HCT116 (cell line): ENCODE data around the gene ZNF423. TPM values are rescaled to one million over a fixed set of nuclear protein-coding genes. Genes with fewer than 3 reads are reported as not detected.

Experiments
- ATAC-seq: fragments of 200-7000 bp; cut with Tn5 transposase; 2 replicates; pipeline ENCODE4 v1.9.1; 2020; ENCODE audit warnings: mild to moderate bottlenecking, moderate library complexity
- BruUV-seq: library from RNA; stranded (reverse); fragments of 400-500 nt; replicated peaks from 2 replicates; lab custom pipeline; 2021; lab: Mats Ljungman, UMichigan
- CTCF ChIA-PET: fragments of 300-600 bp; sonication (Branson Sonifier 250); formaldehyde crosslinking; loops from one replicate; lab custom pipeline; 2021; ENCODE audit warnings: antibody characterized with exemption; lab: Charles Lee
- POLR2A ChIA-PET: fragments of 300-600, 350-600 bp; sonication (Branson Sonifier 250); formaldehyde crosslinking; loops from one replicate; lab custom pipeline; 2021; ENCODE audit warnings: antibody characterized with exemption; lab: Charles Lee
- RAD21 ChIA-PET, 2 experiments: fragments of 300-600 bp; sonication (Branson Sonifier 250); formaldehyde crosslinking; loops; one replicate each; lab custom pipeline; 2023; ENCODE audit warnings: low total read pairs in 2 of 2; ENCODE audit not compliant: uncharacterized antibody in 2 of 2, unreplicated experiment in 2 of 2, low non-redundant PET in 1 of 2; lab: Charles Lee
- DNase-seq: peaks from one replicate; pipeline ENCODE4 v3.0.0-alpha.2; 2010; ENCODE audit warnings: low read depth, low spot score
- H2AFZ ChIP-seq: fragments of 200-600 bp; shearing (Covaris generic), sonication (generic); 2 replicates; pipeline ENCODE4 v1.6.1; 2017; ENCODE audit warnings: low read depth, mixed run types, mixed read lengths, antibody characterized with exemption, low read length; ENCODE audit not compliant: poor library complexity, severe bottlenecking
- H3K27ac ChIP-seq: 2 replicates; pipeline ENCODE4 v1.5.1; 2012; ENCODE audit warnings: low read depth, low read length
- H3K27me3 ChIP-seq: fragments of 200-600 bp; sonication (generic); 2 replicates; pipeline ENCODE4 v1.6.1; 2016; ENCODE audit warnings: mixed run types, low read length, mixed read lengths; ENCODE audit not compliant: insufficient read depth
- H3K36me3 ChIP-seq, 2 experiments: fragments of 200-500 bp in 1 of 2; fragments of 200-600 bp in 1 of 2; sonication (Bioruptor generic) in 1 of 2; sonication (generic) in 1 of 2; 2 replicates each; pipeline versions ENCODE4 v1.5.1 to v1.6.1; 2014 to 2016; ENCODE audit warnings: low read length in 2 of 2, inconsistent platforms in 1 of 2, mixed read lengths in 1 of 2, mixed run types in 1 of 2; ENCODE audit not compliant: insufficient read depth in 2 of 2, control insufficient read depth in 1 of 2
- H3K4me1 ChIP-seq, 2 experiments: fragments of 200-600 bp in 1 of 2; sonication (generic) in 1 of 2; 2 replicates each; pipeline versions ENCODE4 v1.5.1 to v1.6.1; 2012 to 2017; ENCODE audit warnings: low read length in 2 of 2, inconsistent platforms in 1 of 2, mild to moderate bottlenecking in 1 of 2, mixed read lengths in 1 of 2, mixed run types in 1 of 2, moderate library complexity in 1 of 2; ENCODE audit not compliant: insufficient read depth in 2 of 2, control insufficient read depth in 1 of 2
- H3K4me2 ChIP-seq: fragments of 200-600 bp; sonication (generic); 2 replicates; pipeline ENCODE4 v1.6.1; 2017; ENCODE audit warnings: mixed run types, low read length, mixed read lengths
- H3K4me3 ChIP-seq, 2 experiments: fragments of 200-600 bp in 1 of 2; sonication (generic) in 1 of 2; replicated peaks in 1 of 2; 2 replicates each; pipeline ENCODE4 v1.5.1; 2011 to 2016; ENCODE audit warnings: low read length in 2 of 2, control low read depth in 1 of 2, low read depth in 1 of 2, mild to moderate bottlenecking in 1 of 2, mixed read lengths in 1 of 2, mixed run types in 1 of 2
- H3K79me2 ChIP-seq: fragments of 200-600 bp; sonication (generic); 2 replicates; pipeline ENCODE4 v1.6.1; 2017; ENCODE audit warnings: mild to moderate bottlenecking, mixed run types, low read length, moderate library complexity, mixed read lengths; ENCODE audit not compliant: insufficient read depth
- H3K9ac ChIP-seq: fragments of 200-600 bp; sonication (generic); 2 replicates; pipeline ENCODE4 v1.6.1; 2016; ENCODE audit warnings: low read length, mixed read lengths
- H3K9me2 ChIP-seq: fragments of 200-600 bp; sonication (generic), shearing (Covaris generic); 2 replicates; pipeline ENCODE4 v1.6.1; 2017; ENCODE audit warnings: mixed run types, mild to moderate bottlenecking, moderate library complexity; ENCODE audit not compliant: insufficient read depth
- H3K9me3 ChIP-seq, 2 experiments: fragments of 200-500 bp in 1 of 2; fragments of 200-600 bp in 1 of 2; sonication (Bioruptor generic) in 1 of 2; sonication (generic) in 1 of 2; 2 replicates each; pipeline ENCODE4 v1.6.1; 2014 to 2017; ENCODE audit warnings: low read length in 2 of 2, mixed read lengths in 2 of 2, inconsistent platforms in 1 of 2, low read depth in 1 of 2, mild to moderate bottlenecking in 1 of 2, mixed run types in 1 of 2, moderate library complexity in 1 of 2; ENCODE audit not compliant: control insufficient read depth in 1 of 2, insufficient read depth in 1 of 2
- H4K20me1 ChIP-seq: fragments of 200-600 bp; sonication (generic), shearing (Covaris generic); 2 replicates; pipeline ENCODE4 v1.6.1; 2017; ENCODE audit warnings: mixed run types, mild to moderate bottlenecking, moderate library complexity; ENCODE audit not compliant: insufficient read depth
- CBX3 ChIP-seq: IDR thresholded peaks from 2 replicates; pipeline ENCODE4 v1.6.1; 2012; ENCODE audit warnings: low read depth
- POLR2A ChIP-seq: IDR thresholded peaks from 2 replicates; pipeline ENCODE4 v1.7.0; 2011; ENCODE audit warnings: borderline replicate concordance; ENCODE audit not compliant: insufficient read depth, insufficient read length; ENCODE audit errors: extremely low read depth
- POLR2AphosphoS5 ChIP-seq: IDR thresholded peaks from 2 replicates; pipeline ENCODE4 v1.6.1; 2011; ENCODE audit warnings: mild to moderate bottlenecking, low read depth, low read length, moderate library complexity
- YY1 ChIP-seq: IDR thresholded peaks from 2 replicates; pipeline ENCODE4 v1.6.1; 2011; ENCODE audit warnings: low read length, low read depth, moderate library complexity, mild to moderate bottlenecking; ENCODE audit not compliant: insufficient replicate concordance; ENCODE audit errors: extremely low read depth
- ZBTB33 ChIP-seq: IDR thresholded peaks from 2 replicates; pipeline ENCODE4 v1.6.1; 2011; ENCODE audit warnings: mild to moderate bottlenecking, low read length, moderate library complexity; ENCODE audit not compliant: insufficient replicate concordance; ENCODE audit errors: extremely low read depth
- ZFX ChIP-seq: fragments of 450-650 bp; IDR thresholded peaks from 2 replicates; pipeline ENCODE4 v1.6.1; 2017
- intact Hi-C: fragments of 100-400 bp; cut with micrococcal nuclease; formaldehyde crosslinking; loops from 2 replicates; pipeline ENCODE4 v1.10.0; 2022
- total RNA-seq: library from RNA; stranded (reverse); gene quantifications from one replicate; pipeline ENCODE4 v1.2.1, GENCODE V29; 2021; ENCODE audit not compliant: unreplicated experiment
- TF ChIP-seq, protein P1 (sequence below): IDR thresholded peaks from 2 replicates; pipeline ENCODE4 v1.6.1; 2012; ENCODE audit warnings: low read depth

The ZNF423 gene
- total RNA-seq, 1 experiment from 2014 or later, result 0.22 TPM

DNA sequence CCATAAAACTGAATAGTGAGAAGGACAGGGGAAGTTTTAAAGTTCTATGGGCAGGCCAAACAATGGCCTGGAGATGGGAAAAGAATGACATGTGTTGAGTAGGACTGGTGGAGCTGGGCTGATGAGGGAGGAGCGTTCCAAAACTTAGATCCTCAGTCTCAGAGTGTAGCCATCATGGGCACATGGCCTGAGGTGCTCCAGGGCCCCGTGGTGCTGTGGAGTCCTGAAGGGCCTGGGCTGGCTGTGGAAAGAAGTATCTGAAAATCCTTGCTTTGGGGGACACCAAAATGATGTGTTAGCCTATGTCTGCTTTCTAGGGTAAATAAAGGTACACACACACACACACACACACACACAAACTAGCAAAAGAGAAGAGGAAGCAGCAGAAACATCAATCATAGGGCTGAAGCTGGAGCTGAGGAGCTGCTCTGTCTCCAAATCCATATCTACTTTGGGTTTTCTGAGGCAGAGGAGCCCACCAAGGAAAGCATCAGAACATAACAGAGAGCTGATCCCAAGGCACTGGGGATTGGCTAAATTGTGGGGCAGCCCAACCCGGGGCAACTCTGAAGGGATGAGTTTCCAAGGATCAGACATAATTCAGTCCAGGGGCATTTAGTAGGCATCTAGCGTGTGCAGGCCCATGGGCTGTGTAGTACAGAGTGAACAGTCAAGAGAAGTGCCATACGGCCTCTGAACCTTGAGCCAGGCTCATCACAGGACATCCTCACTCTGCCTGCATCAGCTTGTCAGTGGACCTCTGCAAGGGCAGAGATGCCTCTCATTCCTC lies 397.1 kb downstream of the ZNF423 start:
- ChIA-PET RAD21 (no interaction called here), CTCF (no interaction called here), POLR2A (no interaction called here)
- TF ChIP-seq YY1 (no peak), ZBTB33 (no peak), POLR2AphosphoS5 (no peak), ZFX (no peak), POLR2A (no peak), CBX3 (no peak)
- TF ChIP-seq, protein P1, sequence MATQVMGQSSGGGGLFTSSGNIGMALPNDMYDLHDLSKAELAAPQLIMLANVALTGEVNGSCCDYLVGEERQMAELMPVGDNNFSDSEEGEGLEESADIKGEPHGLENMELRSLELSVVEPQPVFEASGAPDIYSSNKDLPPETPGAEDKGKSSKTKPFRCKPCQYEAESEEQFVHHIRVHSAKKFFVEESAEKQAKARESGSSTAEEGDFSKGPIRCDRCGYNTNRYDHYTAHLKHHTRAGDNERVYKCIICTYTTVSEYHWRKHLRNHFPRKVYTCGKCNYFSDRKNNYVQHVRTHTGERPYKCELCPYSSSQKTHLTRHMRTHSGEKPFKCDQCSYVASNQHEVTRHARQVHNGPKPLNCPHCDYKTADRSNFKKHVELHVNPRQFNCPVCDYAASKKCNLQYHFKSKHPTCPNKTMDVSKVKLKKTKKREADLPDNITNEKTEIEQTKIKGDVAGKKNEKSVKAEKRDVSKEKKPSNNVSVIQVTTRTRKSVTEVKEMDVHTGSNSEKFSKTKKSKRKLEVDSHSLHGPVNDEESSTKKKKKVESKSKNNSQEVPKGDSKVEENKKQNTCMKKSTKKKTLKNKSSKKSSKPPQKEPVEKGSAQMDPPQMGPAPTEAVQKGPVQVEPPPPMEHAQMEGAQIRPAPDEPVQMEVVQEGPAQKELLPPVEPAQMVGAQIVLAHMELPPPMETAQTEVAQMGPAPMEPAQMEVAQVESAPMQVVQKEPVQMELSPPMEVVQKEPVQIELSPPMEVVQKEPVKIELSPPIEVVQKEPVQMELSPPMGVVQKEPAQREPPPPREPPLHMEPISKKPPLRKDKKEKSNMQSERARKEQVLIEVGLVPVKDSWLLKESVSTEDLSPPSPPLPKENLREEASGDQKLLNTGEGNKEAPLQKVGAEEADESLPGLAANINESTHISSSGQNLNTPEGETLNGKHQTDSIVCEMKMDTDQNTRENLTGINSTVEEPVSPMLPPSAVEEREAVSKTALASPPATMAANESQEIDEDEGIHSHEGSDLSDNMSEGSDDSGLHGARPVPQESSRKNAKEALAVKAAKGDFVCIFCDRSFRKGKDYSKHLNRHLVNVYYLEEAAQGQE, result no peak
- Histone ChIP-seq H3K27me3 (no peaks in the 10 kb centered on the region), H3K9me2 (no peaks in the 10 kb centered on the region), H3K27ac (no peak overlapping the region), H4K20me1 (no peaks in the 10 kb centered on the region), H3K9ac (no peak overlapping the region), H2AFZ (no peak overlapping the region), H3K4me1 (peaks cover 0 to 3% of the 10 kb centered on the region in 2 experiments; a peak in 1 of 4 replicates), H3K9me3 (no peaks in the 10 kb centered on the region), H3K79me2 (no peaks in the 10 kb centered on the region), H3K36me3 (no peaks in the 10 kb centered on the region), H3K4me3 (no peak overlapping the region), H3K4me2 (no peak overlapping the region)
- no peak for DNase-seq
- intact Hi-C loops, result no loop called here
- BruUV-seq, result no TSS peak
- ATAC-seq, result no peak
